GM18951 (cell line): ENCODE data around the gene ABHD8.

Source experiments
- POLR2A ChIP-seq: IDR thresholded peaks from 4 replicates; pipeline ENCODE4 v1.6.1; 2011; ENCODE audit warnings: mild to moderate bottlenecking; ENCODE audit not compliant: insufficient read length, insufficient read depth; ENCODE audit errors: extremely low read depth
- in situ Hi-C: fragments of 300-500 bp; cut with MboI; formaldehyde crosslinking; loops from one replicate; pipeline ENCODE4 v1.12.0; 2022; ENCODE audit warnings: low sequenced_read_pairs, mixed read lengths, inconsistent platforms; ENCODE audit not compliant: unreplicated experiment

ABHD8 gene

DNA sequence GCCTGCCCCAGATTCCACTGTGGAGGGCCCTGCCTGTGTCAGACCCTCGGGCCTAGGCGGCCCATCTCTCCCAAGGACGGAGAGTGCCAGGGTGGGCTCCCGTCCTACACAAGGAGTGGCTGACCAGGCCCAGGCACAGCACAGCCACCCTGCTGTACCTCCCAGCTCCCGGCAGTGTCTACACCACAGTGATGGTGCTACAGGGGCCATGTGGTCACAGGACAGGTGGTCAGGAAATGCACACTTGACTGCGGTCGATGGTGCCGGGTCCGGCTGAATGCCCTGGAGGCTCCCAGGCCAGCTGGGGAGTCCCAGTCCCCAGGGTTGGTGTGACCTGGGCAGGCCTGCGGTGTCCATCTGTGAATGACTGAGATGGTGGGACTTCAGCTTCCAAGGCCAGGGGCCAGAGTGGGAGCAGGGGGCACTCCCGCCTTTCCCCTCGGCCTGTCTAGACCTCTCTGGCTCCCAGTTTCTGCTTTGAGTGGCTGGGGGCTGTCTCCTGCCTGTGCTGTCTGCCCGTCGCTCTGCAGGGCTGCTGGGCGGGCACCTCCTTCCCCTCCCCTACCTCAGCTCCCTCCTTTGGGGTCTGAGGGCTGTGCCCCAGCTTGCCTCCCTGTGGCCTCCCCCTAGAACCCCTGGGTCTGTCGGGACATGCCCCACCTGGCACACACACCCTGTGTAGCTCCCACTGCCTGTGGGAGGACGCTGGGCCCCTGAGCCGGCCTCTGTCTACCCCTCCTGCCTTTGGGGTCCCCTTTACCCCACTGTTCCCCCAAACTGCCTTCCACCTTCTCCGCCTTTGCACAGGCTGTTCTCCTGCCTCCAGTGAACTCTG is 18.6 kb upstream of the ABHD8 start:
- in situ Hi-C loops, result no loop called here
- no peak for TF ChIP-seq POLR2A

- in situ Hi-C loops, result no loop called here
- TF ChIP-seq POLR2A, result no peak
Measured at GRCh38 chr19:17320435-17320834, 17.2 kb upstream of the ABHD8 start.

DNA sequence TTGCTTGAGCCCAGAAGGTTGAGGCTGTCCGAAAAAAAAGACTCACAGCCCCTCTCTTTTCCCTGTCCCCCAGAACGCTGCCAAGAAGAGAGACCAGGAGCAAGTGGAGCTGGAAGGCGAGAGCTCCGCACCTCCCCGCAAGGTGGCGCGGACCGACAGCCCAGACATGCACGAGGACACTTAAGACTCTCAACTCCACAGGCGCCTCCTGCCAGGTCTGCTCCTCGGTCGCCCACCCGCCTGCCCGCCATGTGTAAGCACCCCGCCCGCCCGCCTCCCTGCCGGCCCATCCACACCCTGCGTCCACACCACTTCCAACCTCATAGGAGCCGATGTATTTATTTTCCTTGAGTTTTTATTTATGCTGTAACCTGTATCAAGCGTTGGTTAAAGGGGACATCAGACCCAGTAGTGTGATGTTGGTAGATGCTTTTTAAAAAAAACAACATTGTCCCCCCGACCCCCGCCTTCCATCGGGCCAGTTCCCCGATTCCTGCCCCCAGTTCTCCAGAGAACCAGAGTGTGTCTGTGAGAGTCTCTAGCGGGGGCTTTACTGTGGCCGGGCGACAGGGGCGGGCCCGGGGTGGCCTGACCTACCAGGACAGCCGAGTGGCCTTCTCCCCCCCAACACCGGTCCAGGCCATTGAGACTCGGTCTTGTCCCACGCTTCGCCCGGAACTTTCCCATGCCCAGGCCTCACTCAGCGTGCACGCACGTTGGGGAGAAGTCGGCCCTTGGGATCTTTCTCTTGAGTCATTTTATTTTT is 16.4 kb upstream of the ABHD8 start:
- in situ Hi-C loops, result no loop called here
- TF ChIP-seq POLR2A, result no peak

DNA sequence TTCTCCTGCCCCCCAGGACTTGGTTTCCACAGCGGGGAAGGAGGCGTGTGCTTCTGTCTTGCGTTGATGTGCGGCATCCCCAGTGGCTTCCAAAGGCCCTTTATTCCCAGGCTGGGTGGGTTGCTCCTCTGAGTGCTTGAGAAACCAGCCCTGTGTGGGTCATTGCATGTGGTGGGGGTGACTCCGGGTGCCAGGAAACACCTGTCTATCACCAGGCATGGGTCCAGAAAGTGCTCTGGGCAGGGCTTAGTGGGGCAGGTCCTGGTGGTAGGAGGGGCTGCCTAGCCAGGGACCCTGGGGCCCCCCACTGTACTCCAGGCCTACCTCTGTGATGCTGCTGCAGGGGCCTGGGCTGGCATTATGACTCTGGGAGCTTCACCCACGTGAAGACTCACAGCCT is 15.7 kb upstream of the ABHD8 start:
- in situ Hi-C loops, result no loop called here
- TF ChIP-seq POLR2A, result no peak

GRCh38 chr19:17314007-17314593 is 10.9 kb upstream of the ABHD8 start:
- in situ Hi-C loops, result no loop called here
- no peak for TF ChIP-seq POLR2A

DNA sequence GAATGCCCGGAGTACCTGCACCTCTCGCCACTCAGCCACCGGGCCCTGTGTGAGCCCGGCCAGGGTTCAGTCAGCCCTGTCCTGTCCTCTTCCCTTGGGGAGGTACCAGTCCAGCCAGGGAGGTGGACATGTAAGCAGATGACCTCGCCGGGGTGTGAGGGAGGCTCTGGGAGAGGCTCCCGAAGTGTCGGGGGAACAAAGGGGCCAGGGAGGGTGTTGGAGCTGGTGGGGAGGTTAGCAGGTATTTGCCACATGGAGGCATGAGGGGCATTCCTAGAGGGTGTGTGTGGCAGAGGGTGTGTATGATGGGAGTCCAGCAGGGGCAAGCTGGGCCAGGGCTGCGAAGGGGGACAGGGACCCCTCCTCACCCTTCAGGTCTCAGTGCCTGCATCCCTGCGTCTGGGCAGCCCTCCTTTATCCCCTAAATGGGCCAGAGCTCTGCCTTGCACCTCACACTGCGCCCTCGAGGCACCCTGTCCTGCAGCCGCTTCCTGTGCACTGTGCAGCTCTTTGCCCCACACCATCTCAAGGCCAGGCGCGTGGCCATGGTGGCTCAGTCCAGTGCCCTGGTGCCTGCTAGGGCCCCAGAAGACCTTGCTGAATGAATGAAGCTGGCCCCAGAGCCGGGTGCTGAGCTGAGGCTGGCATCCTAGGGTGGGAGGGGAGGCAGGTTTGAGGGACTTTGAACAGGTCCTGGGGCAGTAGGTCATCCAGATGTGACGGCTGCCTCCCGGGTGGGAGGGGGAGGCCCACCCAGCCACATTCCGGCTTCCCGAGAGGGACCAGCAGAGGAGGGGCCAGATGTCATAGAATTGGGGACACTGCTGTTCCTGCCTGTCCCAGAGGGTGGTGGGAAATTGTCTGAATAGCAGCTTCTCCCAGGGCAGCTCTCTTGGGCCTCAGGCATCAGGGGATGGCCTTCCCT is 9.2 kb upstream of the ABHD8 start:
- in situ Hi-C loops, result no loop called here
- no peak for TF ChIP-seq POLR2A

DNA sequence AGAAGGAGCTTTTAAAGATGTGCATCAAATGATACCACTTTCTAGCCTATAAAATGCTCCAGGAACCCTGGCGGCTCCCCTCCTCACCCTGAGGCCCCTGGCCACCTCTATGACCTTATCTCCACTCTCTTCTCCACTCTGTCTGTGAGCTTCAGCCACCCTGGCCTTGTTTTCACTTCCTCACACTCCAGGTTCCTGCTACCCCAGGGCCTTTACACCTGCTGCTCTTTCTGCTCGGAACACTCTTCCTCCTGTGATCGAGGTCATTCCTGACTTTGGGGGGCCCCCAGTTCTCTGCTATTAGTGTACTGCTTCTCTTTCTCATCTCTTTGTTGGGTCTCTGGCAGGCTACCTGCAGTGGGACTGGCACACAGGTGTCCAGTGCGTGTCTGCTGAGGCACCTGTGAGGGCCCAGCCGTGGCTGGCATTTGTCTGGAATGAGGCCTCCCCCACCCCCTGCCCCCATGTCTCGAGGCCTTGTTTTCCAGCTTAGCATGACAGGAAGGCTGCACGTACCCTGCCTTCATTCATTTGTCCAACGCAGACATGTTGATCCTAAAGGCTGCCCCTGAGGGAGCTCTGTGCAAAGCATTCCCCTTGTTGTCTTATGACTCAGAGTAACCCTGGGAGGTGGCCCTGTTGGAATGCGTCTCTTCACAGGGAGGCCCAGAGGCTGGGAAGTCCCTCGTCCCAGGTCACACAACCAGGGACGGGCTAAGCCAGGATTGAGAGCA is 8.4 kb upstream of the ABHD8 start:
- in situ Hi-C loops, result no loop called here
- TF ChIP-seq POLR2A, result no peak

GRCh38 chr19:17309965-17310461 is 6.8 kb upstream of the ABHD8 start:
- in situ Hi-C loops, result no loop called here

GRCh38 chr19:17309198-17309964 is 6.2 kb upstream of the ABHD8 start, which contains the start of gene DDA1:
Gene DDA1 (plus strand): TSS chr19:17309563. CDS start chr19:17309655, 92 bp downstream.
- in situ Hi-C loops, result no loop called here
- peak; percentile 71 for TF ChIP-seq POLR2A

More at GRCh38 chr19:17309965-17310461, 6.8 kb upstream of the ABHD8 start:
- no peak for TF ChIP-seq POLR2A

DNA sequence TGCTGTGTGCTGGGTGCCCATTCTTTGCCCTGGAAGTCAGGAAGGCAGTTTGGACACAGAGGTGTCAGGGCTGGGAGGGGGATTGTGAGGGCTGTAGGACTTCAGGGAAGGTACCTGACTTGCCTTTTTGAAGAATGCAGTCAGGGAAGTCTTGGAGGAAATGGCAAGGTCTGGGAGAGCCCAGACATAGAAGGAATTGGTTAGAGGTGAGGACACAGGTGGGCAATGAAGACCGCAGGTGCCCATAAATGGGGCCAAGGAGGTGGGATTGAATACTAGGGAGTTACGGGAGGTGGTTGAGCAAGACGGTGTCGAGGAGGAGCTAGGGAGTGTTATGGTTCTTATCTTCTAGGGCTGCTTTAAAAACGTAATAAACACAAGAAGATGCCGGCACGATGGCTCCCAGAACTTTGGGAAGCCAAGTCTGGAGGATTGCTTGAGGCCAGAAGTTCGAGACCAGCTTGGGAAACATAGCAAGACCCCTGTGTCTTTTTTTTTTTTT is 4.7 kb upstream of the ABHD8 start:
- in situ Hi-C loops, result no loop called here
- TF ChIP-seq POLR2A, result no peak

- in situ Hi-C loops, result no loop called here
- no peak for TF ChIP-seq POLR2A
Measured at GRCh38 chr19:17306285-17306714, 3.1 kb upstream of the ABHD8 start.
